Central memory CD8-positive, alpha-beta T cell (primary cell): ENCODE results near the gene TFAP2E.

Experiments used
- ATAC-seq: fragments of 150-1000 bp; cut with Tn5 transposase; replicated peaks from 2 replicates; pipeline ENCODE4 v1.10.0; 2022; ENCODE audit warnings: mild to moderate bottlenecking, moderate FRiP score, moderate number of reproducible peaks; ENCODE audit not compliant: poor library complexity, severe bottlenecking; ENCODE audit errors: extremely low read depth
- DNase-seq, 2 donors: peaks; one replicate each; pipeline ENCODE4 v3.0.0; 2021; ENCODE audit warnings: low spot score in 2 of 2
- H3K27ac Mint-ChIP-seq: one replicate; pipeline ENCODE4 v1.8.0; 2022; ENCODE audit warnings: low read depth, mild to moderate bottlenecking, moderate library complexity, mixed read lengths
- H3K27me3 Mint-ChIP-seq: one replicate; pipeline ENCODE4 v1.8.0; 2022; ENCODE audit warnings: mixed read lengths
- H3K36me3 Mint-ChIP-seq: one replicate; pipeline ENCODE4 v1.8.0; 2022; ENCODE audit warnings: mild to moderate bottlenecking, moderate library complexity, mixed read lengths; ENCODE audit not compliant: insufficient read depth
- H3K4me1 Mint-ChIP-seq: one replicate; pipeline ENCODE4 v1.8.0; 2022; ENCODE audit warnings: mixed read lengths
- H3K4me3 Mint-ChIP-seq: one replicate; pipeline ENCODE4 v1.8.0; 2022; ENCODE audit warnings: mild to moderate bottlenecking, moderate library complexity, mixed read lengths
- H3K9me3 Mint-ChIP-seq: one replicate; pipeline ENCODE4 v1.8.0; 2022; ENCODE audit warnings: mixed read lengths

TFAP2E gene

GRCh38 chr1:35559317-35559944 is 13.7 kb upstream of the TFAP2E start:
- DNase-seq (no peak), ATAC-seq (no peak)
- Mint-ChIP-seq H3K27me3 (no peaks in the 10 kb centered on the region), H3K27ac (peak overlapping the region; percentile 75), H3K36me3 (peaks cover 17% of the 10 kb centered on the region), H3K9me3 (no peaks in the 10 kb centered on the region), H3K4me3 (peak overlapping the region; percentile 97), H3K4me1 (peaks cover 63% of the 10 kb centered on the region)

GRCh38 chr1:35560256-35561225 is 12.6 kb upstream of the TFAP2E start:
- Mint-ChIP-seq H3K4me3 (no peak overlapping the region), H3K27ac (no peak overlapping the region), H3K36me3 (peaks cover 16% of the 10 kb centered on the region), H3K27me3 (no peaks in the 10 kb centered on the region), H3K9me3 (no peaks in the 10 kb centered on the region), H3K4me1 (peaks cover 58% of the 10 kb centered on the region)
- ATAC-seq (no peak), DNase-seq (no peak)

- peaks cover 50% of the 10 kb centered on the region for H3K4me1 Mint-ChIP-seq
- no peak overlapping the region for H3K4me3 Mint-ChIP-seq
- H3K27me3 Mint-ChIP-seq, result no peaks in the 10 kb centered on the region
- DNase-seq, result no peak
- peaks cover 16% of the 10 kb centered on the region for H3K36me3 Mint-ChIP-seq
- H3K9me3 Mint-ChIP-seq, result no peaks in the 10 kb centered on the region
- H3K27ac Mint-ChIP-seq, result no peak overlapping the region
- no peak for ATAC-seq
These were observed 11.7 kb upstream of the TFAP2E start for GRCh38 chr1:35561297-35561971.

- Mint-ChIP-seq H3K9me3 (no peaks in the 10 kb centered on the region), H3K36me3 (peaks cover 19% of the 10 kb centered on the region), H3K27ac (no peak overlapping the region), H3K27me3 (no peaks in the 10 kb centered on the region), H3K4me3 (no peak overlapping the region), H3K4me1 (peaks cover 50% of the 10 kb centered on the region)
- no peak for DNase-seq
- ATAC-seq, result no peak
These were observed 11.0 kb upstream of the TFAP2E start for GRCh38 chr1:35561972-35562680.

GRCh38 chr1:35563166-35563565 is 9.9 kb upstream of the TFAP2E start:
- H3K36me3 Mint-ChIP-seq, result peaks cover 12% of the 10 kb centered on the region
- no peaks in the 10 kb centered on the region for H3K27me3 Mint-ChIP-seq
- no peaks in the 10 kb centered on the region for H3K9me3 Mint-ChIP-seq
- H3K4me1 Mint-ChIP-seq, result peaks cover 51% of the 10 kb centered on the region
- no peak overlapping the region for H3K4me3 Mint-ChIP-seq
- ATAC-seq (no peak), DNase-seq (no peak)
- H3K27ac Mint-ChIP-seq, result no peak overlapping the region

- DNase-seq (peak; percentile 59 to 77), ATAC-seq (peak; percentile 61)
- Mint-ChIP-seq H3K4me3 (no peak overlapping the region), H3K4me1 (peaks cover 51% of the 10 kb centered on the region), H3K9me3 (no peaks in the 10 kb centered on the region), H3K27ac (no peak overlapping the region), H3K27me3 (no peaks in the 10 kb centered on the region), H3K36me3 (peaks cover 10% of the 10 kb centered on the region)
These were observed 8.9 kb upstream of the TFAP2E start for GRCh38 chr1:35564037-35564883.

GRCh38 chr1:35564884-35565741 is 8.0 kb upstream of the TFAP2E start:
- no peak for ATAC-seq
- peaks cover 7% of the 10 kb centered on the region for H3K36me3 Mint-ChIP-seq
- H3K4me3 Mint-ChIP-seq, result no peak overlapping the region
- H3K4me1 Mint-ChIP-seq, result peaks cover 53% of the 10 kb centered on the region
- no peaks in the 10 kb centered on the region for H3K9me3 Mint-ChIP-seq
- no peak overlapping the region for H3K27ac Mint-ChIP-seq
- H3K27me3 Mint-ChIP-seq, result no peaks in the 10 kb centered on the region
- no peak for DNase-seq

- Mint-ChIP-seq H3K4me3 (no peak overlapping the region), H3K4me1 (peaks cover 57% of the 10 kb centered on the region), H3K27ac (no peak overlapping the region), H3K9me3 (no peaks in the 10 kb centered on the region), H3K36me3 (peaks cover 7% of the 10 kb centered on the region), H3K27me3 (no peaks in the 10 kb centered on the region)
- ATAC-seq, result no peak
- no peak for DNase-seq
These were observed 7.4 kb upstream of the TFAP2E start for GRCh38 chr1:35565742-35566133.

- no peaks in the 10 kb centered on the region for H3K9me3 Mint-ChIP-seq
- peaks cover 5% of the 10 kb centered on the region for H3K36me3 Mint-ChIP-seq
- ATAC-seq, result no peak
- H3K27ac Mint-ChIP-seq, result no peak overlapping the region
- no peaks in the 10 kb centered on the region for H3K27me3 Mint-ChIP-seq
- peaks cover 44% of the 10 kb centered on the region for H3K4me1 Mint-ChIP-seq
- no peak for DNase-seq
- H3K4me3 Mint-ChIP-seq, result no peak overlapping the region
These were observed 5.1 kb upstream of the TFAP2E start for GRCh38 chr1:35567947-35568558.

GRCh38 chr1:35568975-35569395 is 4.1 kb upstream of the TFAP2E start:
- ATAC-seq (no peak), DNase-seq (peak; percentile 53 to 55)
- no peaks in the 10 kb centered on the region for H3K27me3 Mint-ChIP-seq
- H3K4me3 Mint-ChIP-seq, result no peak overlapping the region
- H3K27ac Mint-ChIP-seq, result no peak overlapping the region
- peaks cover 5% of the 10 kb centered on the region for H3K36me3 Mint-ChIP-seq
- H3K4me1 Mint-ChIP-seq, result peaks cover 43% of the 10 kb centered on the region
- H3K9me3 Mint-ChIP-seq, result no peaks in the 10 kb centered on the region

GRCh38 chr1:35569936-35570335 is 3.2 kb upstream of the TFAP2E start:
- no peaks in the 10 kb centered on the region for H3K27me3 Mint-ChIP-seq
- ATAC-seq (no peak), DNase-seq (no peak)
- no peak overlapping the region for H3K4me3 Mint-ChIP-seq
- peaks cover 34% of the 10 kb centered on the region for H3K4me1 Mint-ChIP-seq
- peaks cover 5% of the 10 kb centered on the region for H3K36me3 Mint-ChIP-seq
- H3K9me3 Mint-ChIP-seq, result no peaks in the 10 kb centered on the region
- H3K27ac Mint-ChIP-seq, result no peak overlapping the region
